ENCODE measurements around the gene ALG12. TPM values are rescaled to one million over a fixed set of nuclear protein-coding genes. Genes with fewer than 3 reads are reported as not detected.

The ALG12 gene
- total and polyA plus RNA-seq, 2 of the 8 experiments (the other 6 are each of a cell fraction or from before 2014, with no cell fraction given): 13.4 to 22.5 TPM

GRCh38 chr22:49866646-49867045 lies 51.6 kb downstream of the ALG12 start:
- no peak for DNase-seq (ENCODE audit: low read depth in 1 of 2, low spot score in 2 of 2)
- Histone ChIP-seq H2BK5ac (ENCODE audit: low read depth, low read length) (no peak overlapping the region), H4K91ac (replicated peaks; ENCODE audit: insufficient read length, low read length) (no peak overlapping the region), H2BK20ac (ENCODE audit: low read length) (no peak overlapping the region), H3K9ac (replicated peaks in 1 of 4; ENCODE audit: extremely low read depth in 1 of 4, low read depth in 3 of 4, low read length in 3 of 4) (no peak overlapping the region), H2BK15ac (ENCODE audit: low read length) (no peak overlapping the region), H3K4me2 (ENCODE audit: insufficient read depth in 1 of 2, low read depth in 2 of 2, low read length in 2 of 2) (no peak overlapping the region), H3K27me3 (replicated peaks in 1 of 4; ENCODE audit: control insufficient read depth in 3 of 4, extremely low read depth in 1 of 4, insufficient read depth in 3 of 4, low read length in 3 of 4) (no peaks in the 10 kb centered on the region), H2BK120ac (replicated peaks; ENCODE audit: low read depth, low read length) (no peak overlapping the region), H3K79me1 (ENCODE audit: low read depth, low read length) (peaks cover 19% of the 10 kb centered on the region), H3K27ac (ENCODE audit: low read depth, low read length) (no peak overlapping the region), H3K23ac (ENCODE audit: insufficient read length) (no peak overlapping the region), H4K20me1 (replicated peaks in 1 of 2; ENCODE audit: control insufficient read depth in 1 of 2, insufficient read depth in 2 of 2, low read length in 2 of 2) (peaks cover 6 to 15% of the 10 kb centered on the region in 2 experiments), H2BK12ac (ENCODE audit: low read depth, low read length) (no peak overlapping the region), H3K18ac (ENCODE audit: extremely low read depth, low read length) (no peak overlapping the region), H3K79me2 (ENCODE audit: control insufficient read depth in 1 of 2, insufficient read depth in 2 of 2, low read length in 2 of 2) (peaks cover 23 to 92% of the 10 kb centered on the region in 2 experiments), H2AK5ac (ENCODE audit: low read depth, low read length) (no peak overlapping the region), H3K4ac (replicated peaks; ENCODE audit: insufficient read length, low read depth, low read length) (no peak overlapping the region), H2AFZ (ENCODE audit: low read length) (no peak overlapping the region), H3K56ac (replicated peaks; ENCODE audit: insufficient read length, low read depth, low read length) (no peak overlapping the region), H3K4me1 (replicated peaks in 1 of 4; ENCODE audit: control insufficient read depth in 3 of 4, insufficient read depth in 4 of 4, low read length in 3 of 4) (no peaks in the 10 kb centered on the region), H4K5ac (ENCODE audit: insufficient read length, low read depth, low read length) (no peak overlapping the region), H3K23me2 (ENCODE audit: low read depth, low read length) (no peaks in the 10 kb centered on the region), H4K8ac (ENCODE audit: extremely low read depth, insufficient read depth, low read length) (no peak overlapping the region), H3K4me3 (ENCODE audit: extremely low read depth in 1 of 4, insufficient read depth in 2 of 4, low read depth in 3 of 4, low read length in 4 of 4) (no peak overlapping the region), H3K14ac (ENCODE audit: insufficient read length) (no peak overlapping the region), H3K36me3 (ENCODE audit: control insufficient read depth in 2 of 4, insufficient read depth in 4 of 4, low read length in 3 of 4) (peaks cover 0 to 6% (median 0%) of the 10 kb centered on the region in 4 experiments; a peak in 3 of 8 replicates), H3K9me3 (ENCODE audit: insufficient read depth in 2 of 2, low read depth in 1 of 2, low read length in 1 of 2) (peaks cover 9 to 10% of the 10 kb centered on the region in 2 experiments)
- ChIA-PET CTCF (ENCODE audit: partially characterized antibody) (interaction anchor here (1.4 kb wide), 1 partner anchor 9 kb away, joined by 5 read pairs; no protein-coding TSS in a partner anchor), POLR2A (ENCODE audit: partially characterized antibody) (no interaction called here)
- WGBS, 2 experiments (ENCODE audit: extremely low coverage in 1 of 2, insufficient coverage in 1 of 2, insufficient read length in 1 of 2, insufficient replicate concordance in 2 of 2, low coverage in 1 of 2, low lambda C conversion rate in 2 of 2, missing lambda C conversion rate in 1 of 2): 76% methylated on average over 8 of the region's 8 CpGs; no CpG with 5 or more reads in 1 of the 2 experiments
- TF ChIP-seq CTBP2 (IDR thresholded peaks at IDR 0.05; ENCODE audit: borderline replicate concordance, insufficient read depth, insufficient read length, low read length) (no peak), TEAD4 (IDR thresholded peaks at IDR 0.05; ENCODE audit: low read depth, low read length) (no peak), HDAC2 (IDR thresholded peaks at IDR 0.05; ENCODE audit: borderline replicate concordance in 1 of 2, low read depth in 2 of 2, low read length in 2 of 2) (no peak), ZNF274 (IDR thresholded peaks at IDR 0.05; ENCODE audit: borderline replicate concordance, extremely low read depth, low read length) (no peak), EP300 (IDR thresholded peaks at IDR 0.05; ENCODE audit: borderline replicate concordance in 1 of 2, low read depth in 2 of 2, low read length in 2 of 2) (no peak), KDM5A (IDR thresholded peaks at IDR 0.05; ENCODE audit: low read length) (no peak), PHF8 (conservative IDR thresholded peaks at IDR 0.05; ENCODE audit: low read depth, low read length) (no peak), SP4 (IDR thresholded peaks at IDR 0.05; ENCODE audit: low read length) (no peak), RBBP5 (IDR thresholded peaks at IDR 0.05; ENCODE audit: borderline replicate concordance, low read depth, low read length) (no peak)
- FAIRE-seq: no peak

Data from H1 (cell line).